Stimulated activated CD4-positive, alpha-beta T cell treated with anti-CD3 and anti-CD28 coated beads, Interleukin-4, amount 100 ng/mL, for 1 hour (primary cell): Measurements from ENCODE around the gene TMEM181.
"Not testable (repeated sequence)": the region's sequence is repeated elsewhere in the genome, so short reads cannot be mapped to it uniquely, and the experiment has no call there.

Source experiments
- DNase-seq: peaks from one replicate; pipeline ENCODE4 v3.0.0-alpha.2; 2020

TMEM181 gene

DNA sequence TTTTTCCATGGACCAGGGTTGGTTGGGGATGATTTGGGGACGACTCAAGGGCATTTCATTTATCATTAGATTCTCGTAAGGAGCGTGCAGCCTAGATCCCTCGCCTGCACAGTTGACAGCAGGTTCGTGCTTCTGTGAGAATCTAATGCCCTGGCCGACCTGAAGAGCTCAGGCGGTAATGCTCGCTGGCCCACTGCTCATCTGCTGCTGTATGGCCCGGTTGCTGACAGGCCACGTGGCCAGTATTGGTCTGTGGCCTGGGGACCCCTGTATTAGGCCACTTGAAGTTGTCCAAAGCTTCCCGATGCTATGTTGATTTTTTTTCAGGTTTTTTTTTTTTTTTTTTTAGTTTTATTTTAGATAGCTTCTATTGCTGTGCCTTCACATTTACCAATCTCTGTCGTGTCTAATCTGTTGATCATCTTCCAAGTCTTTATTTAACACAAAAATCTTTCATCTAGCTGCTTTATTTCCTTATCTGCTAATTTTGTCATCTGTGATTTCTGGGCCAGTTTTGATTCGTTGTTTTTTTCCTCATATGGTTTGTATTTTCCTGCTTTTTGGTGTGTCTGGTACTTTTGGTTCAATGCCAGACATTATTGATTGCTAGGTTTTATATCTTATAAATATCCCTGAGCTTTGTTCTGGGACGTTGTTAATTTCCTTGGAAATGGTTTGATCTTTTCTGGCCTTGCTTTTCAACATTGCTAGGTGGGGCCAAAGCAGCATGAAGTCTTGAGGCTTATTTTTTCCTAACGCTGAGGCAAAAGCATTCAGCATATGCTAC, 43.6 kb downstream of the TMEM181 start:
- DNase-seq = no peak

GRCh38 chr6:158604048-158604406, 44.1 kb downstream of the TMEM181 start:
- DNase-seq = no peak

DNA sequence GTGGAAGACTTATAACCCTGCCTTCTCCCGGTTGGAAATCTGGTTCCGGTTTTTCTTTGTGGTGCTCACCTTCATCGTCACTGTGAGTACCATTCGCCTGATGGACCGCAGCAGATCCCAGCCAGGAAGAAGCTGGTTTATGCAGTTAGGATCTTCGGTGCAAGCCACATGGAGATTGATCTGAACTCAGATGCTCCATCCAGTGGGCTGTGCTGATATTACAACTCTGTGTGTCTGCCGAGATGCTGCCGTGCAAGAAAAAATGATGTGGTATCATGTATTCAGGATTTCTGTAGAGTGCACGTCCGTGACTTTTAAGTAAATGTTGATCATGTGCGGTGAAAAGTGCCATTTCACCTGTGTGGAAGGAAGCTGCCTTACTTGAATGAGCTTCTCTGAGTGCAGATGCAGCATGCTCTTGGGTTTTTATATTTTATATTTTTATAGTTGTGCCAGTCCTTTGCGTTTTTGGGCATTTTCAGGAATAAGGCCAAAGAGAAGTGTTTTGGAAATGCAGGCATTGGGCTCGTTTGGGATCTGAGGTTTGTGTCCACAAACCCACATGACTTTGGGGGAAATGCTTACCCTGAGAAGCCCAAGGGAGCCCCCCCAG, 45.5 kb downstream of the TMEM181 start:
- peak; percentile 49 for DNase-seq

GRCh38 chr6:158606011-158606410, 46.1 kb downstream of the TMEM181 start:
- not testable (repeated sequence) for DNase-seq

DNA sequence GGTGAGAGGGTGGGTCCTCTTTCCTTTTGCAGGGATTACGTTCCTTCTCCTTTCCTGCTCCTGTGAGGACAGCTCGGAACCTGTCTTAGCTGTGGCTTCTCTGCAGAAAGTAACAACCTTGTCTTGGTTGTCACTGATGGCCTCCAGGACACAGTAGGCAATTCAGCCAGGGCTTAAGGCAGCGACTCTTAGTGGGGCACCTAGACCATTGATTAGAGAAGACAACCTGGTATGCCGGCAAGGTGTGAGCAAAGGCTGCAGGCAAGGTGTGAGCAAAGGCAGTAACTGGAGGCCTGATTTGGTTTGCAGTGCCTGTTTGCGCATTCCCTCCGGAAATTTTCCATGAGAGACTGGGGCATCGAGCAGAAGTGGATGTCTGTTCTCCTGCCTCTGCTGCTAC, 47.0 kb downstream of the TMEM181 start:
- no peak for DNase-seq

- no peak for DNase-seq
Observed at GRCh38 chr6:158607411-158608170, 47.7 kb downstream of the TMEM181 start.

DNA sequence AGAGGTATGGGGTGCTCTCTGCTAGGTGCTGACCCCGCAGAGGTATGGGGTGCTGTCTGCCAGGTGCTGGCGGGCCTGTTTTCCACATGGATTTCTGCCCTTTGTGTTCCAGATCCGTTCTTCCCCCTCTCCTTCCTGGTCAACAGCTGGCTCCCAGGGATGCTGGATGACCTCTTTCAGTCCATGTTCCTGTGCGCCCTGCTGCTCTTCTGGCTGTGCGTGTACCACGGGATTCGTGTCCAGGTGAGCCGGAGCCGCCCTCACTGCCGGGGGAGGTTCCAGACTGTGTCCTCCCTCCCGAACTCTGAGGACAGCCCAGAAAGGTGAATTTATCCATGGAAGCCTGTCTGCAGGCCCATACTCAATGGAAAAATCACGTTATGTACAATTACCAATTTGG, 48.3 kb downstream of the TMEM181 start:
- no peak for DNase-seq

- DNase-seq = no peak
Observed at GRCh38 chr6:158609455-158610155, 49.7 kb downstream of the TMEM181 start.

- DNase-seq = no peak
Observed at GRCh38 chr6:158610319-158610968, 50.6 kb downstream of the TMEM181 start.

DNA sequence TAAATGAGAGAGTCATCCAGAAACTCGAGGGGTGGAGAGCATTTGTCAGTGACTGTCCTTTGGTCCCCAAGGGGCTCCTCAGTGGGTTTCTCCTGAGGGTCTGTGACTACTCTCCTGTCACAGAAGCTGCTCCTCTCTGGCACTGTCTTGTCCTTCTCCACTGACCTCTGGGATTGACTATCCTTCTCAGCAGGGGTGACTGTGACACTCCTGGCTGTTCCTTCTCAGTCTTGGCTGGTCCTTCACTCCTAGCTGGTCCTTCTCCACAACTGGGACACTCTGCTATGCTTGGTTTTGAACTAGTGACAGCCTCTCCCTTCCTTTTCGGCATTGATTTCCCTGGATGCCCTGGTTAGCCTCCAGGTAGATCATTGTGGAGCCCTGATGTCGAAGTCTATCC, 51.1 kb downstream of the TMEM181 start:
- DNase-seq = no peak

GRCh38 chr6:158611541-158612370, 51.9 kb downstream of the TMEM181 start:
- no peak for DNase-seq

- DNase-seq = not testable (repeated sequence)
Observed at GRCh38 chr6:158614606-158615005, 54.7 kb downstream of the TMEM181 start.

GRCh38 chr6:158618289-158618688, 58.4 kb downstream of the TMEM181 start:
- not testable (repeated sequence) for DNase-seq

DNA sequence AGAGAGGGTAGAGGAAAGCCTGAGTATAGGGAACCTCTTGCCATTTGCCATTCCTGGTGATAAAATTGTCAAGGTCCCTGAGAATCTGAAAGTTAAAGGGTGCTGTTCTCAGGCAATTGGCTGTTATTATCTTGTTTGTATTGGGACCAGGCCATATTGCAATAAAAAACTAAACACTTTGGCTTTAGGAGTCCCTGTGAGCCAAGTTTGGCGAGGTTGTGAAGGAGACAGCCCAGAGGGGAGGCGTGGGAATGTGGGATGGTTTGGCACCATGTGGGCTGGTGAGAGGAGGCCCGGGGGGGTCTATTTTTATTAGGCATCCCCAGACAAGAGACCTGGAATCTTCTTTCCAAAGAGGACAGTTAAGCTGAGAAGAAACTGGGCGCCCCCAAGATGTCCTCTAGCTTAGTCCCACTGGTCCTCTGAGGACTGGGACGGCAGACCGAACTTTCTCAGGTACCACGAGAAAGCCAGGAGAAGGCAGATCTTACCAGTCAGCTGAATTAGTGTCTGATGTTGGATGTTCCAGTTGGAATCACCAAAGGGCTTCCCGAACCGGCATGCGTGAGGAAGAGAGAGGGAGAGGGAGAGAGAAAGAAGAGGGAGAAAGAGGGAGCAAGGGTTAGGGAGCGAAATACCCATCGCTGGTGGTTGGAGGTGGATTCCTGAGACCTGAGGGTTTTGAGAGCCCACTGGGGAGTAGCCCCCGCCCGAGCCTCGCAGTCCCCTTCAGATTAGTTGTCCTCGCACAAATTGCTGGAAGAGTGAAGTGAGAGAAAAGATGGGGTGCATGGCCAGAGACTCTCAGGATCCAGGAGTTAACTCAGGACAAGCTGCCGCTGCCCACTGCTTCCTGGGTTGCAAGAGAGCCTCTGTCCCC, 60.3 kb downstream of the TMEM181 start:
- no peak for DNase-seq

GRCh38 chr6:158620963-158621693, 61.2 kb downstream of the TMEM181 start:
- DNase-seq = no peak

- no peak for DNase-seq
Observed at GRCh38 chr6:158621694-158622544, 62.0 kb downstream of the TMEM181 start.

- no peak for DNase-seq
Observed at GRCh38 chr6:158622545-158623190, 62.8 kb downstream of the TMEM181 start.
